Ectodermal cell (in vitro differentiated cells): ENCODE data around the gene PRKCQ.

ENCODE experiments used
- H3K27ac ChIP-seq: 2 replicates; pipeline ENCODE4 v1.7.0; 2013; ENCODE audit warnings: mild to moderate bottlenecking, low read depth, low read length; ENCODE audit not compliant: insufficient read depth, poor library complexity, severe bottlenecking
- H3K27me3 ChIP-seq: 2 replicates; pipeline ENCODE4 v1.7.0; 2013; ENCODE audit warnings: mild to moderate bottlenecking, low read length; ENCODE audit not compliant: insufficient read depth, control insufficient read depth, poor library complexity, severe bottlenecking
- H3K36me3 ChIP-seq: one replicate; pipeline ENCODE4 v1.7.0; 2013; ENCODE audit warnings: low read length; ENCODE audit not compliant: control insufficient read depth, insufficient read depth
- H3K4me1 ChIP-seq: one replicate; pipeline ENCODE4 v1.7.0; 2013; ENCODE audit warnings: low read length; ENCODE audit not compliant: control insufficient read depth, insufficient read depth
- H3K4me3 ChIP-seq: 2 replicates; pipeline ENCODE4 v1.7.0; 2013; ENCODE audit warnings: low read depth, low read length, control low read depth; ENCODE audit not compliant: insufficient read depth
- H3K9me3 ChIP-seq: 2 replicates; pipeline ENCODE4 v1.7.0; 2013; ENCODE audit warnings: mild to moderate bottlenecking, low read length, moderate library complexity; ENCODE audit not compliant: control insufficient read depth
- WGBS, 2 experiments: methylation state at CpG; one replicate each; pipeline ENCODE4 v1.1.7; 2013; ENCODE audit warnings: missing lambda C conversion rate in 2 of 2; 5-methylcytosine and 5-hydroxymethylcytosine counted together

Gene PRKCQ

DNA sequence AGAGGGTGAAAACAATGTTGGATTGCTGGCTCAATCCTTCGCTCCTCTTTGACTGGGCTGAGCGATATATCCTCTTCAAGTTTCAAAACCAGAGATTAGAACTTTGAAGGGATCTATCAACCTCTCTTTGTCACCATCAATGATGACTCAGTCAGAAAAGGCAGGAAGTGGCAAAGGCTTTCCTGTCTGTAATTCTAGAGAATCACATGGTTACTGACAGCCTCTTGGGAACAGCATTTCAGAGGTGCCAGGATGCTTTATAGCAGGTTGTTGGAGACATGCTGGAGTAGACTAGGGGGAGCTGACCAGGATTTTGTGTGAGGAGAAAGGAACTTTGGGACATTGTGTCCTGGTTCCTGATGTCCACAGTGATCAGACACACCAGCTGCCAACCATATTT lies 81.3 kb downstream of the PRKCQ start:
- Histone ChIP-seq H3K4me3 (no peak overlapping the region), H3K4me1 (no peaks in the 10 kb centered on the region), H3K27me3 (no peaks in the 10 kb centered on the region), H3K36me3 (no peaks in the 10 kb centered on the region), H3K9me3 (no peaks in the 10 kb centered on the region), H3K27ac (no peak overlapping the region)
- 93 to 98% methylated on average over 2 of the region's 2 CpGs for WGBS, 2 experiments

DNA sequence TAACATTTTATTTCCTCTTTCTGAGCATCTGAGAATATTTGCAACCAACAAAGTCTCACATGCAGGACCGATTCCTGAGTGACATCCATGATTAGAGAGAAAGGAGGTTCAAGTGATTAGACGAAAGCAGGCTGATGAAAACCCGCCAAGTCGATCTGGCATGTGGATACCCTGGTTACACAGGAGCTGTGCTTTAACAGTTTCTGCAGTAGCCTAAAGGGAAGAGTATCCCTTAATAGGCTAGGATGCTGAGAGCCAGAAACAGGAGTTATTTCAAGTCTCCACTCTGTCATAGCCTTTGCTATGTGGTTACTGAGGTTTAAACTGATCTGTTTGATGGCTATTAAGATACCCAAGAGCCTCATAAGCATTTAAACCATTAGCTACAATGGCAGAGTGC lies 82.5 kb downstream of the PRKCQ start:
- H3K4me3 ChIP-seq: no peak overlapping the region
- no peak overlapping the region for H3K27ac ChIP-seq
- 92 to 98% methylated on average over 4 of the region's 4 CpGs for WGBS, 2 experiments
- no peaks in the 10 kb centered on the region for H3K4me1 ChIP-seq
- no peaks in the 10 kb centered on the region for H3K9me3 ChIP-seq
- no peaks in the 10 kb centered on the region for H3K27me3 ChIP-seq
- H3K36me3 ChIP-seq: no peaks in the 10 kb centered on the region

DNA sequence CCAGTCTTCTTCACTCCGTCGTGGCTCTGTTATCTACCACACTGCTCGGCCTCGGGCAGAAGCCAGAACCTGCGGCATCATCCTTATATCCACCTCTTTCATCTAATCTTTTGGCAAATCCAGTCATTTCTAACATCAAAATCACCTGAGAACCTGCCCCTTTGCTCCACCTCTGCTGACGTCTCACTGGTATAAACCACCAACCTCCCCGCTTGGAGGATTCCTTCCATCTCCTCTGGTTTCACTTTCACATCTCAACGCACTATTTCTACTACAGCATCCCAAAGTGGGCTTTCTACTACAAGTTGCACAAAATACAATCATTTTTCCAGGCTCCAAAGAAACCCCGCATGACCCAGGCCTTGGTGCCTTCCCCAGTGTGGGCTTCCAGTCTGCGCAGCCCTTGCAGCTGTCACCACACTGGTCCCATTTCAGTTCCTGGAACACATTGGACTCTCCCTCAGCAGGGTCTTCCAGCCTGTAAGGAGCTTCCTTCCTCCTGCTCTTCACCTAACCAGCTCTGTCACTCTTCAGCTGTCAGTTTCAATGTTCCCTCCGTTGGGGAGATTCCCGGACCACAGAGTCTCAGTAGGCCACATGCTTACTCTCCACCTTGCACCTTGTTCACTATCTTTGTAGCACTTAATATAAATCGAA lies 85.0 kb downstream of the PRKCQ start:
- Histone ChIP-seq H3K4me3 (no peak overlapping the region), H3K4me1 (no peaks in the 10 kb centered on the region), H3K9me3 (no peaks in the 10 kb centered on the region), H3K27ac (no peak overlapping the region), H3K36me3 (no peaks in the 10 kb centered on the region), H3K27me3 (no peaks in the 10 kb centered on the region)
- 94% methylated on average over 13 of the region's 13 CpGs for WGBS, 2 experiments

DNA sequence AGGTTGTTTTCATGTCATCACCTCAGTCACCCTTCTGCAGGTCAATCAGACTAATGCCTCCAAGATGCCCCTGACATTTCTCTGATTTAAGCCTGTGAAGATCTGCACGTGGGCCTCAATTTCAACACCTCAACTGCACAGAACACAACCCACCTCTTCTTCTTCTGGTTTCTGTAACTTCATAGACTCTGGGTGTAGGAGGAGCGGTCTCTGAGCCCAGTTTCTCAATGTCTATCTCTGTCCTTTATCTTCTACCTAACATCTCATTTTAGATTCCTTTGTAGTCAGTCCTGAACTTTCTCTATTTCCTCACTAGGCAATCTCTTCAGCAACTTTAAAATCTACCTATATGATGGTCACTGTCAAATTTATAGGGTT lies 85.6 kb downstream of the PRKCQ start:
- no peak overlapping the region for H3K27ac ChIP-seq
- no peaks in the 10 kb centered on the region for H3K27me3 ChIP-seq
- no peaks in the 10 kb centered on the region for H3K9me3 ChIP-seq
- H3K4me3 ChIP-seq: no peak overlapping the region
- no peaks in the 10 kb centered on the region for H3K36me3 ChIP-seq
- 81 to 85% methylated on average over 2 of the region's 2 CpGs for WGBS, 2 experiments
- H3K4me1 ChIP-seq: no peaks in the 10 kb centered on the region

DNA sequence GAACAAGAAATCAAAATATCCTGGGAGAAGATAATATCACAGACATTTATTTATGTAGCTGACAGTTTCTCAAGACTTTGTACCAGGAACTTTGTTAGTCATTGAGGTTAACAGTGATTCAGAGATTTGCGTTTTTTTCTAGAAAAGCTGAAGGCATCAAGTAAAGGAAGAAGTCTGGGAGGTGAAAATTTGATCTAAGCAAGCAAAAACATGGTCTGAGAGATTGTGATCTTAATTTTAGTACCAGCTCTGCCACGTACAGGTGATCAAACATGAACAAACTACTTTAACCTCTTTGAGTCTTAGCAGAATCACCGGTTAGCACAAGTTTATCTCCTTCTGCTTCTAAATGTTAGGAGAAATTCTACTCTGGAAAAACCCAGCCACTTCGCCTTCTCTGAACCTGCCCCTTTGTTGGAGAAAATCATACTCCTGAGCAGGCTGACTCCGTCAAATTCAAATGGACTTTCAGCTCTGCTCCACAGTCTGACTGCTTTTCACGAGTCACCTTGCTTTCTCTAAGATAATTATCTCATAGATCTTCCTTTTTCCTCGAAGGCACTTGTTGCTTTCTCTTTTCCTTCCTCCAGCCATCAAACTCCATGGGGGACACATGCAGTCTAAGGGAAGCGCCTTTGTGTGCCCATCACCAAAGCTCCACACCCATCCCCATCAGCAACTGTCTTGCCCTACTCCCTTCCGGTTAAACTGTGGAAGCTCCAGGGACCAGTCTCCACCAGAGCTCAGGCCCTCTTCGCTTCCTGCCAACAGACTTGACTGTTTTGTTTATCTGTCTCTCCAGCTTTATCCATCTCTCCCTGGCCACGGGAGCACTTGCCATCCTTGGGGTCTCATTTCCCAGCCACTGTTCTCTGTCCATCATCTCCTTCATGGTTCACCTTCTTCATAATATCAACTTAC lies 86.3 kb downstream of the PRKCQ start:
- Histone ChIP-seq H3K4me1 (no peaks in the 10 kb centered on the region), H3K36me3 (no peaks in the 10 kb centered on the region), H3K4me3 (no peak overlapping the region), H3K9me3 (no peaks in the 10 kb centered on the region), H3K27me3 (no peaks in the 10 kb centered on the region), H3K27ac (no peak overlapping the region)
- WGBS, 2 experiments: 92 to 93% methylated on average over 11 of the region's 11 CpGs

DNA sequence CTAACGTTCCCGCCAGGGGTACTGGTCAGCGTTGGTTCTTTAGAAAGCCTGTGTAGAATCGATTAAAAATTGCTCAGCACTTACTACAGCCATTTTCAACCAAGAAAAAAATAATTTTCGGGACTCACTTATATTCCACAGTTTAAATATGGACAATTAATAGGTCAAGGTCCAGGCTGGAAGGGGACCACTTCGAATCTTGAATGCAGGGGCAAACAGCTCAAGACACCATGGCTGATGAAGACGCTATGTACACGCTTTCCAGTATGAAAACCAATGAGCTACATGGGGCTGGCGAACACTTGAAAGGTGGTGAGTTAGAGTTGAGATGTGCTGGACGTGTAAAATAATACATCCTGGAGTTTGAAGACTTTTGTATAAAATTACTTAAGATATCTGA lies 87.2 kb downstream of the PRKCQ start:
- no peaks in the 10 kb centered on the region for H3K27me3 ChIP-seq
- H3K36me3 ChIP-seq: no peaks in the 10 kb centered on the region
- WGBS, 2 experiments: 93% methylated on average over 10 of the region's 10 CpGs

DNA sequence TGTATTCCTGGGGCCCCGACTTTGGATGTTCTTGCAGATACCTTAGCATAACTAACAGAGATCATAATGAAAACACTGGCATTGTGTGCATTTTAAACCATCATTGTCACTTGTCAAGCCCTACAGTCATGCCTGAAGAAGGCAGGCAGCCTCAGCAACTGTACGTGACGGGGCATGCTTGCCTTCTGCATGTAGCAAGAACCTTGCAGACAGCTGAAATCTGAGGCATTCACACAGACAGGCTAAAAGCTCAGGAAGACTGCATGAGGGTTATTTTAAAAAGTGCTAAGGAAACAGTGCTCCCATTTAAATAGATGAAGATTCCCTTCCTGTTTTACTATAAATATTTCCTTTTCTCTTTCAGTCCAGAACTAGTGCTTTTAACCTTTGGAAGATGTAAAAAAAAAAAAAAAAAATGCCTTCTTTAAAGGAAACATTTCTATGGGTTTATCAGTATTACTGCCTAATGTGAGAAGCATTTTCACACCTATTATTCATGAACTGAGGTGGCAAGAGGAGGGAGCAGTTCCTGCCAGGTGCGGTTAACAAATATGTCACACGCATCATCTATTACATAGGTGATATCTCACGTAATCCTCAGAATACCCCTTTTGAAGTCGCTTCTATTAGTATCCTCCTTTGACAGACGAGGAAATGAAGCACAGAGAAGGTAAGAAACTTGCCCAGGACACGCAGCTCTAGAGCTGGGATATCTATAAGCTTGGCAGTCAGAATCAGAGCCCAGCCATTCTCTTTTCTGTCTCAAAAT lies 88.1 kb downstream of the PRKCQ start:
- WGBS, 2 experiments: 93 to 96% methylated on average over 9 of the region's 9 CpGs
- Histone ChIP-seq H3K9me3 (no peaks in the 10 kb centered on the region), H3K4me1 (no peaks in the 10 kb centered on the region), H3K27me3 (no peaks in the 10 kb centered on the region), H3K36me3 (no peaks in the 10 kb centered on the region), H3K27ac (no peak overlapping the region), H3K4me3 (no peak overlapping the region)

More for the DNA sequence above, 87.2 kb downstream of the PRKCQ start:
- Histone ChIP-seq H3K4me3 (no peak overlapping the region), H3K9me3 (no peaks in the 10 kb centered on the region), H3K27ac (no peak overlapping the region), H3K4me1 (no peaks in the 10 kb centered on the region)

DNA sequence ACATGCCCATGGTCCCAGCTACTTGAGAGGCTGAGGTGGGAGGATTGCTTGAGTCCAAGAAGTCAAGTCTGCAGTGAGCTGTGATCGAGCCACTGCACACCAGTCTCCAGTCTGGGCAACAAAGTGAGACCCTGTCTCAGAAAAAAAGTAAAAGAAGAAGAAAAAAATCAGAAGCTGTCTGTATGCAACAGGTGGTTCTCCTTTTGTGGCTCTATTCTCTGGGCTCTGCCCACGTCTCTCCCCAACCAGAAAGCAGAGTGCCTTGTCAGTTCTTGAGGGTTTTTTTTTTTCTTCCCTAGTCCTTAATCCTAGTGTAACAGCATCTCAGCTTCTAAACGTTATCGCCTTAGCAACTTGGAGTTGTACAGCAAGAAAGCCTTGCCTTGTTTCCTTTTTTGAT lies 89.5 kb downstream of the PRKCQ start:
- Histone ChIP-seq H3K9me3 (no peaks in the 10 kb centered on the region), H3K27ac (no peak overlapping the region), H3K4me1 (no peaks in the 10 kb centered on the region), H3K36me3 (no peaks in the 10 kb centered on the region), H3K4me3 (no peak overlapping the region), H3K27me3 (no peaks in the 10 kb centered on the region)
- 92 to 93% methylated on average over 4 of the region's 4 CpGs for WGBS, 2 experiments

DNA sequence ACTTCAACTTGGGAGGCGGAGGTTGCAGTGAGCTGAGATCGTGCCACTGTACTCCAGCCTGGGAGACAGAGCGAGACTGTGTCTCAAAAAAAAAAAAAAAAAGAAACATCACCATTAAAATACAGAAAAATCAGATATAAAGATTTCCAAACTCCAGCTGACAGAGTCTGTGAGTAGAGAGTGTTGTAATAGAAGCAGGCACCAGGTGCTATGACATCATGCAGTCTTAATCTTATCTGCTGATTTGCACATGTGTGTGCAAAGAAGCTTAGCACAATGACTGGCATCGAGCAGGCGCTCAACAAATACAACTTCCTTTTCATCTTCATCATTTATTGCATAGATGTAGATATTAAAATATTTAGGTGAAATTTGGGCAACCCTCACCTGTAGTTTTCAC lies 92.2 kb downstream of the PRKCQ start:
- Histone ChIP-seq H3K27ac (no peak overlapping the region), H3K27me3 (no peaks in the 10 kb centered on the region)
- WGBS, 2 experiments: 98 to 100% methylated on average over 3 of the region's 5 CpGs

DNA sequence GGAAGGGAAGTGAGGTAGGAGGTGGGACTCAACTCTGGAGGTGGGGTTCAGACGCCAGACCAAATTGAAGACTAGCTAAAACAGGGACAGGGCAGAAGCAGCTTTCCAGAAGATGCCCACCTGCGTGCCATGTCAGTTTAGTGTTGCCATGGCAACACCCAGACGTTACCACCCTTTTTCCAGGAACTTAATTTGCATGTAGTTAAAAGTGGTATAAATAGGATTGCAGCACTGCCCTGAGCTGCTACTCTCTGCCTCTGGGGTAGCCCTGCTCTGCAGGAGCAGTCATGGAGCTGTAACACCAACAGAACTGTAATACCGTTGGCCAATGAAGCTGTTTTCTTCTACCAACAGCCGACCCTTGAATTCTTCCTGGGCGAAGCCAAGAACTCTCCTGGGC lies 93.8 kb downstream of the PRKCQ start:
- no peaks in the 10 kb centered on the region for H3K4me1 ChIP-seq
- no peaks in the 10 kb centered on the region for H3K36me3 ChIP-seq
- WGBS, 2 experiments: 92 to 94% methylated on average over 6 of the region's 6 CpGs

More for the DNA sequence above, 92.2 kb downstream of the PRKCQ start:
- Histone ChIP-seq H3K9me3 (no peaks in the 10 kb centered on the region), H3K4me3 (no peak overlapping the region), H3K36me3 (no peaks in the 10 kb centered on the region), H3K4me1 (no peaks in the 10 kb centered on the region)

More for the DNA sequence above, 93.8 kb downstream of the PRKCQ start:
- Histone ChIP-seq H3K27me3 (no peaks in the 10 kb centered on the region), H3K27ac (no peak overlapping the region), H3K9me3 (no peaks in the 10 kb centered on the region), H3K4me3 (no peak overlapping the region)
